Measurements from ENCODE around the gene BRWD1.

The BRWD1 gene

DNA sequence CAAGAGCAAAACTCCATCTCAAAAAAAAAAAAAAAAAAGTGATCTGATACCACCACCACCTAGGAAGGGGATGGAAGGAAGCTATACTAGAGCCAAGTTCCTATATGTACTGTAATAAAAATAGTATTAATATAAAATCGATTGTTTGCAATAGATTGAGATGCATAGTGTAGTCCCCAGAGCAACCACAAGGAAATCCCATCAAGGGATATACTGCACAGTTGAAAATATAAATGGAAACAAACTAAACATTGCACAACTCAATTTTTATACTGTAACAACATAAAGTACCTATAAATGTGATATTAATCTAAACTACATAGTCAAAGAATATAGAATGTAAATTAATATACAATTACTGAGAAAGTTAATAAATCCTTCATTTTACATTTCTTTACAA lies 109.3 kb downstream of the BRWD1 start:
- no peak for DNase-seq (ENCODE audit: extremely low read depth in 1 of 2, low read depth in 1 of 2)

DNA sequence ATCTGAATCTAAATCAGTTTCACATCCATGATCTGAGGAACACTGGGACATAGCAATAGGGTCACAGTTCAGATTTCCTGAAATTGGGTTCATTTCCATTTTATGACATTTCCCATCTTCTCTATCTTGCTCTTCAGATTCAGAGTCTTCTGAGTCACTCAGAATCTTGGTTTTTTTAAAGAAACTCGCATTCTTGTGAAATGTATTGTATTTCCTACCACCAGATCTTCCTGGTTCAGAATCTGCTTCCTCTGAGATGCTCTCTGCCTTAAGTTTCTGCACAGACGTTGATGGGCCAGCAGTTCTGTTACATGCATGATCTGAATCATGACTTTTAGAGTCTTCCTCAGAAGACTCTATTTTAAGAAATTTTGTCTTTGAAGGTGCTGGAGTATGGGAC lies 114.6 kb downstream of the BRWD1 start:
- DNase-seq (ENCODE audit: extremely low read depth in 1 of 2, low read depth in 1 of 2), result no peak

DNA sequence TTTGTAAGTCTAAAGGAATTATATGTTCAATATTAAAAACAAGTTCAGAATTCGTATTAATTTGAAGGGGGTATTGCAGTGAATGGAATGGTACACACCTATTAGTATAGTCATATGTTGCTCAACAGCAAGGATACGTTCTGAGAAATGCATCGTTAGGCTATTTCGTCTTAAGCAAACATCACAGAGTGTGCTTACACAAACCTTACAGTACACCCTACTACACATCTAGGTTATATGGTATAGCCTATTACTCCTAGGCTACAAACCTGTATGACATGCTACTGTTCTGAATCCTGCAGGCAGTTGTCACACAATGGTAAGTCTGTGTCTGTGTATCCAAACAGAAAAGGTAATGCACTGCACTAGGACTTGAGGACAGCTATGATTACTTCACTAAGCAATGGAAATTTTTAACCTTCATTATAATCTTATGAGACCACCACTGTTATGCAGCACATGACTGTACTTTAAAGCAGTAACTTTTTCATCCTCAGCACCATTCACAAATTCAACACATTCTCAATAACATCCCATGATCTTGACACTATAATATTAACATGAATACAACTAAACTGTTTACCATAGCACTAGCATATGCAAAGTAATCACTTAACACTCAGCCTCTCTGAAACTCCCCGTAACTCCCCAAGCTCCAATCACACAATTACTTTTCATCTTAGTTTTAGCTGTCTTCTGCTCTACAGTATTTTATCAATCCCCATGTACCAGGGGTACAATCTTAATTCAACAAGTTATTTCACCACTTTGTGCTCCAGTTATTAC lies 115.8 kb downstream of the BRWD1 start:
- no peak for DNase-seq (ENCODE audit: extremely low read depth in 1 of 2, low read depth in 1 of 2)

DNA sequence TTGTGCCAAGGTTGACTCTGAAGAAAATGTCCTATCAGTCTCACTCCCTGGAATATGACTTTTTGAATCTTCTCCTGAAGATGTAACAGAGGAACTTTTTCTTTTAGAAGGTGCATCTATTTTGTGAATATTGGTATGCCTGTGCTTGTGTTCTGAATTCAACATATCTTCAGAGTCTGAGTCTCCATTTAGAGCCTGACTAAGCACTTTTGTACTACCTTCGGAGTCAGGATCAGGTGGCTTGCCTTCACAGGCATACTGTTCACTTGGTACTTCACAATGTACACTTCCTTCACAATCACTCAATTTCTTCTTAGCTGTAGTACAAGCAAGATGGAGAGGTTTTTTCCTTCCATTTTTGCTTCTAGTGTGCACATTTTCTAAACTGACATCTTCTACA lies 116.6 kb downstream of the BRWD1 start:
- no peak for DNase-seq (ENCODE audit: extremely low read depth in 1 of 2, low read depth in 1 of 2)

DNA sequence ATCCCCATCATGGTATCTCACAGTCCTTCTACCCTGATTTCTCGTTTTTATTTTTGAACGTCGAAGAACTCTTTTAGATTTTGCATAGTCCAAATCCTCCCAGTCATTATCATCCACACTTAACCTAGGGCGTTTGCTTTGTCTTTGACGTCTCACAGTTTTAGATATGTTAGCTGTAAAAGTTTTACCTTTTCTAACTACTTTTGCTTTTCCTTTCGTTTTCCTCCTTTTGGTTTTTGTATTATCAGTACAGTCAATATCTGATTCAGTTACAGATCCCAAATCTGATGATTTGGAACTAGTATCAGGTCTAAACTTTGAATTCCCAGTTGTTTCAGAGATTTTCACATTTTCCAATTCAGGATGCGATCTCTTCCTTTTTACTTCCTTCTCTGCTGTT lies 117.1 kb downstream of the BRWD1 start:
- DNase-seq (ENCODE audit: extremely low read depth in 1 of 2, low read depth in 1 of 2), result no peak

DNA sequence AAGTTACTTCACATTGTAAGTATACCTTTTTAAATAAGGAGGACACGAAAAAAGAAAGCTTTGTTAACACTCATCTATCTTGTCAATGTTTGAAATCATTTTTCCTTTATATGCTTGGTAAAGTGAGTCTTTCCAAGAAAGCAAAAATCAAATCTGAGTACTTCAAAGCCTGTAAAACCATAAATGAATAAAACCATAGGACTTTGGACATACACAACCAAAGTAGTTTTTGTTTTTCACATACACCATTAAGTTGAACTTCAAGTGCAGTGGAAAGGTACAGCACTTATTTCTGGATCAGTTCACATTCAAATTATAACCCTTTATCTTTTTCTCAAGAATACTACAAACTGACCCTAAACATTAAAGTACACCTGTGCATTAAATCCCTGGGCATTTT lies 120.1 kb downstream of the BRWD1 start:
- DNase-seq (ENCODE audit: extremely low read depth in 1 of 2, low read depth in 1 of 2), result no peak

DNA sequence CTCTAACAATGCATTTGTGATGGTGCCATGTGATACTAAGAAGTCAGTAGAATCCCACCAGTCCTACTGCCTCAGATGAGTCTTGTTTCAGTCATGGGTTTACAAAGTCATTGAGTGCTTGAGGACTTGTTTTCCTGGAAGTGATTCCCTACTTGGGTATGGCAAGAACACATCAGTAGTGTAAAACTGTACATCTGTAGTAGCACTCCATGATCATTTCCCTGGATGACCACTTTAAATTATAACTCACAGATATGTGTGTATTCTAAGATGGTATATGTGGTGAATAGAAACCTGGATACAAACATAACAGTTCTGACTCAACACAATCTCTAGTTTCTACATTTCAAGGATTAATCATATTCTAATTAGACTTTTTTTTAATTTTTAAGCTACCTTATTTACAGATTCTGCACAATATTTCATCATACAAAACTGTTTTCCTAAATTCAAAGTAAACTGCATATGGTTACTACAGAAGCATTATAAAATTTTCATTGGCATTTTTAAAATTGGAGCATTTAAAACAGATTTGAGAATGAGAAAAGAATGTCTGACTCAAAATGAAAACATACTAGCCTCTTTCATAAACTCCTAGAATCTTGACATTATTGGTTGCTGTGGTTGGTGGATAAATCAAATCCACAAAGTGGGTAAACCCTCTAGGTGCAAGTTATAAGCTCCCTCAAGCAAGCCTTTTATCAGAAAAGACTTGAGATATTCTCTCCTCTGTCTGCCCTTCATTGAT lies 123.4 kb downstream of the BRWD1 start:
- no peak for DNase-seq (ENCODE audit: extremely low read depth in 1 of 2, low read depth in 1 of 2)

DNA sequence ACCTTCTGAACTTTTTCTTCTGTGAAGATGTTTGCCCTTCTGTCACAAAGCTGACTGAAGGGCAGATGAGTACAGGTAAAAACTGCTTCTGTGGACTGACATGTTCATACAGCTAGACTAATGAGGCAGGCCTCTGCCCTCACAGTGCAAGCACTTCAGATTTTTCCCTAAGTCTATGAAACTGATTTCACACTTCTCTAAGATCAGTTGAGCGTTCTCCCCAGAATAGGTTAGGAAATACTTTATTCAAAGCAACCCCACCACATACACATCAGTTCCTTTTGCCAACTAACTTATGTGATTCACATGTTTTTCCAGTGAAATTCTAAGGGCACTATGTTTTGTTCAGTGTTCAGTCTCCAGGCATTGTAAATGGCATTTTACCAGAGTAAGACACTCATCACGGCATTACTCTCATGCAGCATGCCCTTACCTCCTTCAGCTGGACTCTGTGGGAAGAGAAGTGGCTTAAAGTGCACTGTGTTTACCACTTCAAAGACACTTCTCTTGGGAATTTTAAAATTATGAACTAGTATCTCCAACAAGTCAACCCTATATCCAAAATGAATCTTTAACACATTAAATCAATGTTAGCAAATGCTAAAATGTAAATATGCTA lies 124.8 kb downstream of the BRWD1 start:
- no peak for DNase-seq (ENCODE audit: extremely low read depth in 1 of 2, low read depth in 1 of 2)

DNA sequence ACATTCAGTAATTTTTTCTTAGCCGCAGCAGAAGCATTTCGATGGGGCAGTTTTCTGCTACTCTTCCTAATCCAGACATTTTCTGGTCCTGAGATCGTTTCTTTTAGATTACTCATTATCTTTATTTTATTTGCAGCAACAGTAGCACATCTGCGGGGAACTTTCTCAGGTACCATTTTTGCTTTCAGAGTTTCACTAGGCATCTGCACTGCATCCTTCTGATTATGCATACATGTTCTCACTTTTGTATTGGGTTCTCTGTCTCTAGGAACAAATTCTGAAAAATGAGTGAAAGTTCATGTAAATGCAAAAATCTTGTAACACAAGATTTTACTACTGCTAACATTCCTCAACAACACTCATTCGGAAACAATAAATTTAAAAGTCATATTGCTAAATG lies 126.3 kb downstream of the BRWD1 start:
- DNase-seq (ENCODE audit: extremely low read depth in 1 of 2, low read depth in 1 of 2), result no peak

DNA sequence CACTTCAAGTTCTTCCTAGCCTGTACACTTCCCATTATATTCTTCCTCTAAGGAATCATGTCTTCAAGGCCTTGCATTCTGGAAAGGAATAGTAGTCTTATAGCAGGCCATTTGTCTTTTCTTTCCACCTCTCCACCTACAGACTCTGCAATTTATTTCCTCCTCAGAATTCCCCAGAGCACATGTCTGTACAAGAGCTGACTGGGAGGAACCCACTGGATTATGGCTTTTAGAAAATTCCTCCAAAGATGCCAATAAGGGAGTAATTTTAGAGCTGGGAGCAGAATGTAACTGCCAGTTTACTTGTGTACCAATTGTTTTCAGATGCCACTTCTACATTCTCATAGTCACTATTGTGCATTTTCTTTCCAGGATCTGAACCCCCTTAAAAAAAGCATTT lies 126.8 kb downstream of the BRWD1 start:
- no peak for DNase-seq (ENCODE audit: extremely low read depth in 1 of 2, low read depth in 1 of 2)

DNA sequence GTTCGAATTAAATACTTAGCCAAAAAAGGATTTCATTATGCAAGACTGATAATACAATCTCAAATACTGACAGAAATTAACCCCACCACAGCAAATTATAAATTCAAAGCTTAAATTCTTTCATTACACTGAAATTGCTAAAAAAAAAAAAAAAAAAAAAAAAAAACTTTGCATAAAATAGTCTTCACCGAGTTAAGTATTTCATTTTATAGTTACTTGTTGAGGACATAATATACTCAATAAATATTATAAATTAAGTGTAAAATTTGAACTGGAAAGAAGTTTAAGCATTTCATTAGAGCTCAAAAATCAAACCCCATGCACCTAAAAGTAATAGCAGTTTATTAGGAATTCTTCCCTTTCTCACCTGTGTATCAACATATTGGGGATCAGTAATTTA lies 128.3 kb downstream of the BRWD1 start:
- no peak for DNase-seq (ENCODE audit: extremely low read depth in 1 of 2, low read depth in 1 of 2)

DNA sequence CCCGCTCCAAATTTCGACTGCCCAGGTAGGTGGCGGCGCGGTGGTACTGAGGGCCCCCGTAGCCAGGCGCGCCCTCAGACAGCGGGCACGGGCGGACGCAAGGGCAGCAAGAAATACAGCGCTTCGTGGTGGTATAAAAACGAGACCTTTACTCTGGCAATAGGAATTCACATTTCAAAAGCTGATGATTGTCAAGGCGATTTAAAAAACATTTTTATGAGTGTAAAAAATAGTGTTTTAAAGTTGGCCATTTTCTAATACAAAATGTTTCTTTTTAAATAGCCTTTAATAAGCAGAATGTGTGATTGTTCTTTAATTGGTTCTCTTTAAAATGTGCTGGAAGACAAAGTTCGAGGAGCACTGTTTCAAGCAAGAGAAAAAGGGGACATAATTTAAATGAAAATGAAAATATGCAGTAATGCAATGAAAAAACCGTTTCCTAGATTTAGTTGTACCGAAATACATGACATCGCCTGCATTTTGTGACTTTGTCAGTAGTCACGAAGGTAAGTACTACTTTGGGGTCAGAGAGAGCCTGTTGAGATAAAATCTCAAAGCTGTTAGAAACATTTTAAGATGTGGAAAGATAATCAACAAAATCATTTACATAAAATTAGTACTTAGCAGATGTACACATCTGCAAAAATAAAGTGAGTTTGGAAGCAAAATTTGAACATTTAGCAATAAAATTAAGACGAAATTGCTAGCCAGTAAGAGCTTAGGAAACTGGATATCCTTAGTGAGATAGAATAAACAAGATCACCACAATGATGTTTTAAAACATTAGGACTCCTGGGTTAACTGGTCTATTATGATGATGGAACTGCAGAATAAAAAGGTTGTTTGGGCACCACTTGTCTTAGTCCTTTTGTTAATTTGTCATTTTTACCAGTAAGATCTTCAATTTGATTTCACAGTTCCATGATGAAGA lies 129.1 kb downstream of the BRWD1 start:
- no peak for DNase-seq (ENCODE audit: extremely low read depth in 1 of 2, low read depth in 1 of 2)

DNA sequence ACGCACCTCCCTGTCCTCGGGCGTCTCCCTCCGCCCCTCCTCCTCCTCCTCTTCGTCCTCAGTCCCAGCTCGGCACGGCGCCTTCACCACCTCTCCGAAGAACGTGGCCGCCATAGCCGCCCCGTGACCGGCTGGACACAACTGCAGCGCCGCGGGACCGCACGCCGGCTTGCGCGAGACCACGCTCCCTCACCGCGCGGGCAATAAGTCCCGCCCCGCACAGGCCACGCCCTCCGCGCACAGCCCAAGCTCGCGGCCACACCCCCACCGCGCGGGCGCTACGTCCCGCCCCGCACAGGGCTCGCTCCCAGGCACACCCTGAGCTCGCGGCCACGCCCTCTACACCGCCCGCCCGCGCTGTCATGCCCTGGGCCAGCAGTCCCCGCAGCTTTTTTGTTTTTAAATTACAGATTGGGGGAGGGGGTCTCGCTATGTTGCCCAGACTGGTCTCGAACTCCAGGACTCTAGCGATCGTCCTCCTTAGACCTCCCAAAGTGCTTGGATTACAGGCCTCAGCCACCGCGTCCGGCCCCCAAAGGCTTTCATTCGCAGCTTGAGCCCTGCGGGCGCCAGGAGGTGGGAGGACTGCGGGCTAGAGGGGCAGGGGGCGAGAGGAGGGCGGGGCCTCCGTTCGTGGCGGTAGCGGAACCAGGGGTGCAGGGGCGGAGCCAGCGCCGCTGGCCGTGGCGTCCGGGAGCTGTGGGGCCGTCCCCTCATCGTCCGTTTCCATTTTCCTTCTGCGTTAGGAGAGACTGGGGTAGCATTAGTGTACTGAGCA lies 130.0 kb downstream of the BRWD1 start, which contains the start of gene PSMG1:
Gene PSMG1 (minus strand): TSS at position 180 of the 778 bp plus-strand sequence. CDS start 66 bp downstream, at position 114.
- DNase-seq (ENCODE audit: extremely low read depth in 1 of 2, low read depth in 1 of 2), result peak; percentile 87 to 93

DNA sequence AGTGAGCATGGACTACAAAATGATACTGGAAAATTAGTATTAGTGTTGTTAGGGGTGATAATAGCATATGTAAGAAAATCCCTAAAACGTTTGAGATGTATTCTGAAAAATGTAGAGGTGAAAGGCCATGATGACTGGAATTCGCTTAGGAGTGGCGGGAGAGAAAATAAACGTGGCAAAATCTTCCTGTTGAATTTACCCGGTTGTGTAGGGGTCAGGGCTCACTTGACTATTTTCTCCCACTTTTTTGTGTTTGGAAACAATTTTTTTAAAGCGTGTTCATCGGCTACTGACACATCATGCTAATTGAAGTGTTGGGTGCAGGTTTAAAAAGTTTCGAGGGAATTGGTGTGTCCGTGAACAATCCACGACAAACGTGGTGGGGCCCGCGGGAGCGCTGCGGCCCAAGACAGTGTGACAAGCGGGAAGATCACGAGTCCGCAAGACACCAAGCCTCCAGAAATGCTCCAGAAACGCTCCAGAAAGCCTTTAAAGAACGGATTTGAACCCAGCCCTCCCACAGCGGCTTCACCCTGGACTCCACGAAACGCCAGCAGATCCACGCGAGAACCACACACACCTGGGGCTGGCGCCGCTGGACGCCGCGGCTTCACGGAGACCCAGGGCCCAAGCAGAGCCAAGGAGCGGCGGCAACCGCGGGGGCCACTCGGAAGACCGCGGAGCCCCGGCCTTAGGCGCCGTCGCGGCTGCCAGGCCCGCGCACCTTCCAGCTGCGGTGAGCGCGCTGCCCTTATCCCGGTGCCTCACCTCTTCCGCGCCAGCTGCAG lies 130.8 kb downstream of the BRWD1 start:
- DNase-seq (ENCODE audit: extremely low read depth in 1 of 2, low read depth in 1 of 2), result no peak

DNA sequence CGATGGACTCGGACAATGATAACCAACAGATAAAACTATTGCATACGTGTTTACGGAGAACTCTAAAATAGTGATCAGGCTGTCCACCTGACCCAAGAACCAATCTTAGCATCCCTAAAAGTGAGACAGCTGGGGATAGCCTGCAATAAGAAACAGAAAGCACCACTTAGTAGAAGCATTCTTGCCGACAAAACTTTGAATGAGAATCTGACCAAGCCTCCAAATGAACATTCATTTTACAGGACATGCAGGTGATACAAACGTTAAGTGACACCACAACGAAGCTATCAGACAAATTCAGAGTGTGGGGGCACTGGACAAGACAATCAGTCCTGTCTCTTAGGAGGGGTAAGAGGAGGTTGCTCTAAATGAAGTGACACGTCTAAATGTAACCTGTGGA lies 131.4 kb downstream of the BRWD1 start:
- DNase-seq (ENCODE audit: extremely low read depth in 1 of 2, low read depth in 1 of 2), result no peak

DNA sequence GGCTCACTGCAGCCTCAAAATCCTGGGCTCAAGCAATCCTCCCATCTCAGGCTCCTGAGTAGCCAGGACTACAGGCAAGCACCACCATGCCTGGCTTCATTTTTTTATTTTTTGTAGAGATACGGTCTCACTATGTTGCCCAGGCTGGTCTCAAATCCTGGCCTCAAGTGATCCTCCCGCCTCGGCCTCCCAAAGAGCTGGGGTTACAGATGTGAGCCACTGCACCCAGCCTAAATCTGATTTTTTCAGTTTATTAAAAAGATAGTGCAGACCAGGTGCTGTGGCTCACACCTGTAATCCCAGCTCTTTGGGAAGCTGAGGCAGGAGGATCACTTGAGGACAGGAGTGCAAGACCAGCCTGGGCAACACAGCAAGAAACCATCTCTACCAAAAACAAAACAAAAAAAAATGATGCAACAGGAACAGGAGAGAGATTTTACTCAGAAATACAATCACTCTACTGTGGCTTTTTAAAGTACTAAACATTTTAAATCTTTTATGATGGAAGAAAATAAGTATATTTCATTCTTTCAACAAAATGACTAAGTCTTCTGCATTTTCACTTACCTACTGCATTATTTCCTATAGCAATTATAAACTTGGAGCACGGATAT lies 132.1 kb downstream of the BRWD1 start:
- DNase-seq (ENCODE audit: extremely low read depth in 1 of 2, low read depth in 1 of 2), result no peak

DNA sequence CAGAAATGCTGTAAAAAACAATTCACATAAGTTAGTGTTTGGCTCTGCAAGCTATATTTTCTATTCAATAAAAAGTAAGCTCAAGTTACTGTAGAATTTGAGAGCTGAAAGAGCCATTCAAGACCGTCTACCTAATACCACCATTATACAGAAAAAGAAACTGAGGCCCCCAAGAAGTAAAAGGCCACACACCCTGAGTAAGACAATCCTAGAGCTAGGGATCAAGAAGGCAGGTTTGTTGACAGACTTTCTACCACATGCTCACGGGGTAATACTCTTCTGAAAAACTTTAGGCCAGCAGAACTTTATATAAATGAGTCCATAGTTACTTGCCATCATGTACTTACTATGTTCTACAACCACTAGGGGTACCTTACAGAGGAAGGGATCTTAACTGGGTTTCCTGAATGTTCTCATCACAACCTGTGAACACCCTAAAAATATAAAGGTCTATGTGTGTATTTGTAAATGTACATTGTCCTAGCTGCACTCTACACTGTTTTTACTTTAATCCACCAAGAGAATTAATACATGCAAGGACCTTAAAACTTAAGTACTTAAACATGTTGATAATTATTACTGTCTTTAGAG lies 132.9 kb downstream of the BRWD1 start:
- DNase-seq (ENCODE audit: extremely low read depth in 1 of 2, low read depth in 1 of 2), result no peak

DNA sequence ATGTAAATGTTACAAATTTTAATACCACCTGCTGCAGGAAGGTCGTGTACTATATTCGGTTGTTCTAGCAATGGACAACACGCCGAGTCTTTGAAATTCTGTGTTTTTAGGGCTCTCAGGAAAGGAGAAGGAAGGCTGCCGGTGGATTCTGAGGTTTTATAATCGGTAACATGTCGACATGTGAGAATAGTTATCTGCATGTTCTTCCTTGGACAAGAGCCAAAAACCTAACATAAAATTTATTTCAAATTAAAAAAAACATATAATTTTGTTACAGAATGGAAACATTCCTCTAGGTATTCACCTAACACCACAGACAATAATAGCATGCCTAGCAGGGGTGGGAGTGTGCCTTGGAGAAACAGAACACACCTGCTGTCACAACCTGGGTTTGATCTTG lies 135.0 kb downstream of the BRWD1 start:
- no peak for DNase-seq (ENCODE audit: extremely low read depth in 1 of 2, low read depth in 1 of 2)

Data from stimulated activated CD8-positive, alpha-beta memory T cell treated with anti-CD3 and anti-CD28 coated beads, Interleukin-7, amount 100 ng/mL, for 48 hours (primary cell).